Measurements from ENCODE around the gene BARHL1. TPM values are rescaled to one million over a fixed set of nuclear protein-coding genes. Genes with fewer than 3 reads are reported as not detected.

BARHL1 gene
- total and polyA plus RNA-seq, 2 of the 4 experiments (the other 2 are of a cell fraction) = not detected

DNA sequence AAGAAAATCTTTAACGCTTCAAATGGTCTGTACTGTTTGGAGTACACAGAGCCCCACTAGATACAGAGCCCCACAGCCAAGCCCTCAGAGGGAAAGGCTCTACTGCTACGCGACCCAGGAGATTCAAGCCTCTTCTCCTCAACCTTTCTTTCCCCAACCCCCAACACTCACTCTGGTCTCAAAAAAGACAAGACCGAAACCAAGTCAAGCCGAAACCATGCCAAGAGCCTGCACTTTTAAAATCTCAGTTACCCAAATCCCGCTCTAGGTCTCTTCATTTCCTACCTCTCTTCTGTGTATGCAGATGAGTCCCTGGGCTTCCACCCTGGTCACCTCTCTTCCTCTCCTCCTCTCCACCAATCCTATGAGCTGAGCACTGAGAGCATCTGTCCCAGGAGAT, 31.9 kb downstream of the BARHL1 start:
- CTCF ChIA-PET = no interaction called here
- no peaks in the 10 kb centered on the region for H3K79me1 ChIP-seq (ENCODE audit: low read depth in 1 of 2, low read length in 2 of 2)

More for the DNA sequence above, 31.9 kb downstream of the BARHL1 start:
- BruUV-seq (replicated peaks) = no TSS peak
- H4K91ac ChIP-seq (ENCODE audit: insufficient read depth, low read depth, low read length) = no peak overlapping the region
- no peak overlapping the region for H4K5ac ChIP-seq (ENCODE audit: low read depth, low read length)
- no peak overlapping the region for H3K23ac ChIP-seq (ENCODE audit: low read depth, low read length)
- H2AK5ac ChIP-seq (ENCODE audit: low read depth, low read length) = no peak overlapping the region
- H3K9ac ChIP-seq (ENCODE audit: low read depth, low read length) = no peak overlapping the region
- no peak overlapping the region for H2AK9ac ChIP-seq (replicated peaks; ENCODE audit: low read depth, low read length, poor library complexity)
- H3K18ac ChIP-seq (ENCODE audit: low read depth, low read length) = no peak overlapping the region
- intact Hi-C loops (cut with micrococcal nuclease) = no loop called here
- DNase-seq (no peak), ATAC-seq (ENCODE audit: low read depth) (no peak)
- H2BK5ac ChIP-seq (ENCODE audit: low read depth, low read length, poor library complexity, severe bottlenecking) = no peak overlapping the region
- POLR2A ChIA-PET (ENCODE audit: unreplicated experiment) = no interaction called here
- no peak overlapping the region for H2BK120ac ChIP-seq (ENCODE audit: low read depth, low read length)
- H4K20me1 ChIP-seq (ENCODE audit: insufficient read depth, low read length) = peaks cover 6% of the 10 kb centered on the region; the same call in 1 of the 2 replicates
- H3K14ac ChIP-seq (replicated peaks; ENCODE audit: low read depth, low read length) = no peak overlapping the region
- dilution Hi-C loops (cut with HindIII; ENCODE audit: low sequenced_read_pairs, unreplicated experiment) = no loop called here
- peaks cover 31% of the 10 kb centered on the region for H3K36me3 ChIP-seq (ENCODE audit: control insufficient read depth, insufficient read depth, low read length)
- no peak overlapping the region for H3K4me3 ChIP-seq (ENCODE audit: insufficient read depth, low read depth, low read length)
- H3K56ac ChIP-seq (ENCODE audit: extremely low read depth, insufficient read depth, low read length) = no peak overlapping the region
- no peak overlapping the region for H3K4me2 ChIP-seq (ENCODE audit: low read depth, low read length)
- H2BK20ac ChIP-seq (ENCODE audit: low read depth, low read length) = no peak overlapping the region
- H3K9me3 ChIP-seq (ENCODE audit: control insufficient read depth, insufficient read depth, low read length) = no peaks in the 10 kb centered on the region
- H3K4ac ChIP-seq (ENCODE audit: low read depth, low read length) = no peak overlapping the region
- in situ Hi-C loops (cut with MboI; ENCODE audit: low sequenced_read_pairs) = no loop called here
- 80% methylated on average over 5 of the region's 6 CpGs; no CpG with 5 or more reads in 1 of the 2 experiments for WGBS, 2 experiments (ENCODE audit: extremely low coverage in 2 of 2, insufficient read length in 1 of 2)
- H3K27me3 ChIP-seq (ENCODE audit: control insufficient read depth, insufficient read depth, low read length) = no peaks in the 10 kb centered on the region
- H3K27ac ChIP-seq (ENCODE audit: insufficient read depth, low read length) = no peak overlapping the region
- H4K8ac ChIP-seq (ENCODE audit: low read depth in 2 of 2, low read length in 2 of 2) = no peak overlapping the region
- H2BK15ac ChIP-seq (ENCODE audit: low read depth, low read length) = no peak overlapping the region
- TF ChIP-seq CHD1 (IDR thresholded peaks at IDR 0.05; ENCODE audit: low read depth, low read length) = no peak
- TF ChIP-seq, protein P1, sequence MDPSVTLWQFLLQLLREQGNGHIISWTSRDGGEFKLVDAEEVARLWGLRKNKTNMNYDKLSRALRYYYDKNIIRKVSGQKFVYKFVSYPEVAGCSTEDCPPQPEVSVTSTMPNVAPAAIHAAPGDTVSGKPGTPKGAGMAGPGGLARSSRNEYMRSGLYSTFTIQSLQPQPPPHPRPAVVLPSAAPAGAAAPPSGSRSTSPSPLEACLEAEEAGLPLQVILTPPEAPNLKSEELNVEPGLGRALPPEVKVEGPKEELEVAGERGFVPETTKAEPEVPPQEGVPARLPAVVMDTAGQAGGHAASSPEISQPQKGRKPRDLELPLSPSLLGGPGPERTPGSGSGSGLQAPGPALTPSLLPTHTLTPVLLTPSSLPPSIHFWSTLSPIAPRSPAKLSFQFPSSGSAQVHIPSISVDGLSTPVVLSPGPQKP (IDR thresholded peaks at IDR 0.05; ENCODE audit: borderline replicate concordance, low read depth, low read length) = no peak
- no peak for TF ChIP-seq MXI1 (IDR thresholded peaks at IDR 0.05; ENCODE audit: borderline replicate concordance, low read depth, low read length)
- TF ChIP-seq MAZ (IDR thresholded peaks at IDR 0.05; ENCODE audit: borderline replicate concordance, low read depth, low read length) = no peak
- no peak for TF ChIP-seq RFX5 (IDR thresholded peaks at IDR 0.05; ENCODE audit: low read depth, low read length)
- TF ChIP-seq RCOR1 (IDR thresholded peaks at IDR 0.05; ENCODE audit: insufficient replicate concordance, low read length) = no peak
- no peak for TF ChIP-seq SMC3 (IDR thresholded peaks at IDR 0.05; ENCODE audit: low read depth, low read length)
- TF ChIP-seq, protein P2, sequence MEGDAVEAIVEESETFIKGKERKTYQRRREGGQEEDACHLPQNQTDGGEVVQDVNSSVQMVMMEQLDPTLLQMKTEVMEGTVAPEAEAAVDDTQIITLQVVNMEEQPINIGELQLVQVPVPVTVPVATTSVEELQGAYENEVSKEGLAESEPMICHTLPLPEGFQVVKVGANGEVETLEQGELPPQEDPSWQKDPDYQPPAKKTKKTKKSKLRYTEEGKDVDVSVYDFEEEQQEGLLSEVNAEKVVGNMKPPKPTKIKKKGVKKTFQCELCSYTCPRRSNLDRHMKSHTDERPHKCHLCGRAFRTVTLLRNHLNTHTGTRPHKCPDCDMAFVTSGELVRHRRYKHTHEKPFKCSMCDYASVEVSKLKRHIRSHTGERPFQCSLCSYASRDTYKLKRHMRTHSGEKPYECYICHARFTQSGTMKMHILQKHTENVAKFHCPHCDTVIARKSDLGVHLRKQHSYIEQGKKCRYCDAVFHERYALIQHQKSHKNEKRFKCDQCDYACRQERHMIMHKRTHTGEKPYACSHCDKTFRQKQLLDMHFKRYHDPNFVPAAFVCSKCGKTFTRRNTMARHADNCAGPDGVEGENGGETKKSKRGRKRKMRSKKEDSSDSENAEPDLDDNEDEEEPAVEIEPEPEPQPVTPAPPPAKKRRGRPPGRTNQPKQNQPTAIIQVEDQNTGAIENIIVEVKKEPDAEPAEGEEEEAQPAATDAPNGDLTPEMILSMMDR (conservative IDR thresholded peaks at IDR 0.05; ENCODE audit: low read depth, low read length) = no peak
- no peak for TF ChIP-seq CEBPB (IDR thresholded peaks at IDR 0.05; ENCODE audit: low read depth, low read length)
- no peak for TF ChIP-seq RAD21 (IDR thresholded peaks at IDR 0.05; ENCODE audit: low read length)
- no peak for TF ChIP-seq MAFK (IDR thresholded peaks at IDR 0.05; ENCODE audit: low read depth, low read length)
- TF ChIP-seq FOS (IDR thresholded peaks at IDR 0.05; ENCODE audit: low read depth, low read length) = no peak
- TF ChIP-seq, protein P3, sequence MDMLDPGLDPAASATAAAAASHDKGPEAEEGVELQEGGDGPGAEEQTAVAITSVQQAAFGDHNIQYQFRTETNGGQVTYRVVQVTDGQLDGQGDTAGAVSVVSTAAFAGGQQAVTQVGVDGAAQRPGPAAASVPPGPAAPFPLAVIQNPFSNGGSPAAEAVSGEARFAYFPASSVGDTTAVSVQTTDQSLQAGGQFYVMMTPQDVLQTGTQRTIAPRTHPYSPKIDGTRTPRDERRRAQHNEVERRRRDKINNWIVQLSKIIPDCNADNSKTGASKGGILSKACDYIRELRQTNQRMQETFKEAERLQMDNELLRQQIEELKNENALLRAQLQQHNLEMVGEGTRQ (IDR thresholded peaks at IDR 0.05; ENCODE audit: low read depth, low read length) = no peak
- no peak for TF ChIP-seq BHLHE40 (IDR thresholded peaks at IDR 0.05; ENCODE audit: low read depth, low read length)
- H3K9me1 ChIP-seq (ENCODE audit: insufficient read depth, low read length) = peaks cover 3% of the 10 kb centered on the region
- peaks cover 3% of the 10 kb centered on the region for H3K4me1 ChIP-seq (ENCODE audit: control insufficient read depth, insufficient read depth, low read length)
- H2AFZ ChIP-seq (replicated peaks; ENCODE audit: low read length, poor library complexity) = no peak overlapping the region

All from IMR-90 (cell line).